GM12878 (cell line): ENCODE measurements around the gene IFITM1. TPM values are rescaled to one million over a fixed set of nuclear protein-coding genes. Genes with fewer than 3 reads are reported as not detected.

Source experiments
- ATAC-seq: fragments of 200-7000 bp; cut with Tn5 transposase; 3 replicates; pipeline ENCODE4 v1.9.1; 2020; ENCODE audit warnings: mild to moderate bottlenecking, moderate library complexity
- BruUV-seq: library from RNA; stranded (reverse); fragments of 400-500 nt; replicated peaks from 2 replicates; lab custom pipeline; 2021; lab: Mats Ljungman, UMichigan
- CTCF ChIA-PET: fragments of 300-600 bp; sonication (Branson Sonifier 250); formaldehyde crosslinking; extraction: SDS; loops from one replicate; lab custom pipeline; 2021; ENCODE audit warnings: inconsistent platforms; lab: Yijun Ruan, JAX
- POLR2A ChIA-PET: fragments of 350-600 bp; formaldehyde crosslinking; extraction: SDS; loops from one replicate; lab custom pipeline; 2021; ENCODE audit warnings: inconsistent platforms; lab: Charles Lee
- RAD21 ChIA-PET: fragments of 300-600 bp; sonication (Branson Sonifier 250); formaldehyde crosslinking; loops from one replicate; lab custom pipeline; 2023; ENCODE audit warnings: antibody characterized with exemption; ENCODE audit not compliant: unreplicated experiment; lab: Charles Lee
- SMC1A ChIA-PET: fragments of 300-600 bp; sonication (Branson Sonifier 250); formaldehyde crosslinking; loops from one replicate; lab custom pipeline; 2023; ENCODE audit not compliant: unreplicated experiment, uncharacterized antibody; lab: Charles Lee
- DNase-seq: peaks from one replicate; pipeline ENCODE4 v3.0.0-alpha.2; 2011; ENCODE audit warnings: low read depth, low spot score
- FAIRE-seq: peaks from 3 replicates; lab custom pipeline; 2011; peaks lifted over from hg19 to GRCh38; lab: Jason Lieb, UNC
- H2AFZ ChIP-seq: 2 replicates; pipeline ENCODE4 v1.6.0; 2011; ENCODE audit warnings: low read depth, low read length, control low read depth; ENCODE audit not compliant: control insufficient read depth
- H3K27ac ChIP-seq: 2 replicates; pipeline ENCODE4 v1.5.1; 2011; ENCODE audit warnings: control low read depth; ENCODE audit not compliant: control insufficient read depth, insufficient read depth
- H3K27me3 ChIP-seq, 2 experiments: replicated peaks in 1 of 2; 2 replicates each; pipeline versions ENCODE4 v1.6.0 to v1.6.1; 2011; ENCODE audit warnings: low read length in 1 of 2; ENCODE audit not compliant: control insufficient read depth in 2 of 2, insufficient read depth in 2 of 2
- H3K36me3 ChIP-seq, 2 experiments: 2 replicates each; pipeline ENCODE4 v1.5.1; 2011; ENCODE audit warnings: low read length in 1 of 2; ENCODE audit not compliant: control insufficient read depth in 2 of 2, insufficient read depth in 2 of 2
- H3K4me1 ChIP-seq: 2 replicates; pipeline ENCODE4 v1.6.1; 2011; ENCODE audit warnings: mild to moderate bottlenecking, low read length, moderate library complexity, mixed read lengths; ENCODE audit not compliant: control insufficient read depth, insufficient read depth
- H3K4me2 ChIP-seq: 2 replicates; pipeline ENCODE4 v1.6.0; 2011; ENCODE audit warnings: control low read depth; ENCODE audit not compliant: control insufficient read depth, insufficient read depth
- H3K4me3 ChIP-seq: fragments of 200-600 bp; sonication (generic); 2 replicates; pipeline ENCODE4 v1.5.1; 2016
- H3K79me2 ChIP-seq: 2 replicates; pipeline ENCODE4 v1.6.0; 2011; ENCODE audit warnings: low read length; ENCODE audit not compliant: control insufficient read depth, insufficient read depth
- H3K9ac ChIP-seq: 2 replicates; pipeline ENCODE4 v1.8.0; 2011; ENCODE audit warnings: low read length, control low read depth, mixed read lengths; ENCODE audit not compliant: control insufficient read depth, insufficient read depth
- H3K9me3 ChIP-seq: replicated peaks from 3 replicates; pipeline ENCODE4 v1.5.1; 2011; ENCODE audit warnings: mild to moderate bottlenecking, low read length; ENCODE audit not compliant: control insufficient read depth, insufficient read depth
- H4K20me1 ChIP-seq: 2 replicates; pipeline ENCODE4 v1.6.0; 2011; ENCODE audit not compliant: control insufficient read depth, insufficient read depth
- GATAD2B ChIP-seq: fragments of 450-650 bp; conservative IDR thresholded peaks from 2 replicates; pipeline ENCODE4 v1.6.1; 2017; ENCODE audit warnings: low read depth, mild to moderate bottlenecking, moderate library complexity
- JUNB ChIP-seq: IDR thresholded peaks from 2 replicates; pipeline ENCODE4 v1.6.1; 2016; ENCODE audit warnings: antibody characterized with exemption, mild to moderate bottlenecking
- KLF5 ChIP-seq: fragments of 450-650 bp; IDR thresholded peaks from 2 replicates; pipeline ENCODE4 v1.6.1; 2014; ENCODE audit warnings: mild to moderate bottlenecking; ENCODE audit not compliant: partially characterized antibody
- NFYB ChIP-seq: IDR thresholded peaks from 2 replicates; pipeline ENCODE4 v1.6.1; 2011; ENCODE audit warnings: low read depth, mild to moderate bottlenecking, low read length, improper control_type of control experiment, moderate library complexity; ENCODE audit not compliant: insufficient read depth
- NR2C2 ChIP-seq: IDR thresholded peaks from 2 replicates; pipeline ENCODE4 v1.6.1; 2011; ENCODE audit warnings: borderline replicate concordance, low read depth; ENCODE audit not compliant: control insufficient read depth, insufficient read length
- NR2F1 ChIP-seq: fragments of 450-650 bp; conservative IDR thresholded peaks from 2 replicates; pipeline ENCODE4 v1.6.1; 2017; ENCODE audit warnings: mild to moderate bottlenecking
- POLR2AphosphoS5 ChIP-seq: IDR thresholded peaks from 2 replicates; pipeline ENCODE4 v1.6.1; 2011; ENCODE audit warnings: mild to moderate bottlenecking, low read length, inconsistent platforms
- POU2F2 ChIP-seq: IDR thresholded peaks from 3 replicates; pipeline ENCODE4 v1.6.1; 2011; ENCODE audit warnings: low read depth, mild to moderate bottlenecking, low read length, borderline replicate concordance
- RAD51 ChIP-seq: fragments of 450-650 bp; IDR thresholded peaks from 2 replicates; pipeline ENCODE4 v1.6.1; 2016; ENCODE audit warnings: moderate library complexity, mild to moderate bottlenecking, inconsistent platforms
- RBBP5 ChIP-seq: fragments of 200-600 bp; sonication (generic); conservative IDR thresholded peaks from 2 replicates; pipeline ENCODE4 v1.6.1; 2016
- SP1 ChIP-seq: IDR thresholded peaks from one replicate; pipeline ENCODE4 v1.6.1; 2011; ENCODE audit warnings: low read depth, low read length
- STAT3 ChIP-seq: IDR thresholded peaks from 2 replicates; pipeline ENCODE4 v1.6.1; 2011; ENCODE audit warnings: low read depth, low read length, improper control_type of control experiment
- TARDBP ChIP-seq: IDR thresholded peaks from 2 replicates; pipeline ENCODE4 v1.6.1; 2016; ENCODE audit warnings: borderline replicate concordance
- TCF7 ChIP-seq: IDR thresholded peaks from 2 replicates; pipeline ENCODE4 v1.6.1; 2014; ENCODE audit warnings: antibody characterized with exemption, borderline replicate concordance
- WGBS: methylation state at CpG from one replicate; pipeline ENCODE4 v1.1.6; 2016; ENCODE audit warnings: low lambda C conversion rate; ENCODE audit not compliant: insufficient replicate concordance, insufficient coverage; ENCODE audit errors: missing lambda C conversion rate; 5-methylcytosine and 5-hydroxymethylcytosine counted together
- in situ Hi-C: fragments of 300-500 bp; cut with MboI; formaldehyde crosslinking; loops from 9 replicates; pipeline ENCODE4 v1.14.3; 2018; ENCODE audit warnings: mixed read lengths
- intact Hi-C: fragments of 100-400 bp; cut with micrococcal nuclease; formaldehyde crosslinking; loops from one replicate; pipeline ENCODE4 v1.14.2; 2022; ENCODE audit not compliant: unreplicated experiment
- polyA plus RNA-seq, 11 experiments: library from polyadenylated mRNA; depleted of rRNA in 4 of 11; unstranded in 6 of 11; stranded (reverse) in 5 of 11; fragments of >200 nt; fragmentation: Nextera tagmentation in 4 of 11; fragmentation: Illumina TruSeq in 1 of 11; extraction: Ambion mirVana in 4 of 11; extraction: Trizol in 1 of 11; gene quantifications; 1 replicate in 1 of 11; 2 replicates in 10 of 11; pipeline versions ENCODE4 v1.2.1 to v1.2.3, GENCODE V29; 2011 to 2016; ENCODE audit warnings: inconsistent platforms in 2 of 11, missing spikeins in 2 of 11, low read depth in 1 of 11
- total RNA-seq, 4 experiments: library from RNA; depleted of rRNA in 3 of 4; stranded (reverse); fragments of >200 nt in 3 of 4; fragmentation: Illumina TruSeq in 1 of 4; extraction: Trizol in 1 of 4; gene quantifications; 2 replicates each; pipeline versions ENCODE4 v1.2.1 to v1.2.3, GENCODE V29; 2013 to 2021
- TF ChIP-seq, protein P1 (sequence below): fragments of 150-350 bp; IDR thresholded peaks from 2 replicates; pipeline ENCODE4 v1.6.1; 2014; ENCODE audit warnings: mild to moderate bottlenecking, low read depth, low read length

The IFITM1 gene
- total and polyA plus RNA-seq, 10 of the 15 experiments (the other 5 are each of a cell fraction or from before 2014, with no cell fraction given): 396 to 2,788 (median 607) TPM

- in situ Hi-C loops (no loop called here), intact Hi-C loops (no loop called here)
- no peaks in the 10 kb centered on the region for H3K36me3 ChIP-seq
- BruUV-seq: no TSS peak
- peaks cover 15 to 21% of the 10 kb centered on the region in 2 experiments for H3K27me3 ChIP-seq
- no peak for DNase-seq
- ChIA-PET CTCF (interaction anchor here (0.7 kb wide), 1 partner anchor 12 kb away, joined by 3 read pairs; no protein-coding TSS in a partner anchor), SMC1A (no interaction called here), POLR2A (interaction anchor here (0.6 to 1.5 kb wide), 5 partner anchors 9 to 26 kb away, joined by 3 to 5 read pairs (median 3); no protein-coding TSS in a partner anchor), RAD21 (interaction anchor here (1.3 kb wide), 1 partner anchor 37 kb away, joined by 4 read pairs; no protein-coding TSS in a partner anchor)
- no peak overlapping the region for H2AFZ ChIP-seq
- no peak overlapping the region for H3K4me2 ChIP-seq
- no peak overlapping the region for H3K4me3 ChIP-seq
- H3K9ac ChIP-seq: no peak overlapping the region
- no peaks in the 10 kb centered on the region for H3K79me2 ChIP-seq
- 66% methylated on average over 20 of the region's 23 CpGs for WGBS
- no peak overlapping the region for H3K27ac ChIP-seq
- no peaks in the 10 kb centered on the region for H3K9me3 ChIP-seq
- FAIRE-seq: no peak
- ATAC-seq: no peak
- TF ChIP-seq RBBP5 (no peak), NR2C2 (no peak), POU2F2 (no peak), TARDBP (no peak), GATAD2B (no peak), JUNB (no peak), KLF5 (no peak), NR2F1 (no peak), NFYB (no peak), STAT3 (no peak), TCF7 (no peak), POLR2AphosphoS5 (no peak), SP1 (no peak), RAD51 (no peak)
- TF ChIP-seq, protein P1, sequence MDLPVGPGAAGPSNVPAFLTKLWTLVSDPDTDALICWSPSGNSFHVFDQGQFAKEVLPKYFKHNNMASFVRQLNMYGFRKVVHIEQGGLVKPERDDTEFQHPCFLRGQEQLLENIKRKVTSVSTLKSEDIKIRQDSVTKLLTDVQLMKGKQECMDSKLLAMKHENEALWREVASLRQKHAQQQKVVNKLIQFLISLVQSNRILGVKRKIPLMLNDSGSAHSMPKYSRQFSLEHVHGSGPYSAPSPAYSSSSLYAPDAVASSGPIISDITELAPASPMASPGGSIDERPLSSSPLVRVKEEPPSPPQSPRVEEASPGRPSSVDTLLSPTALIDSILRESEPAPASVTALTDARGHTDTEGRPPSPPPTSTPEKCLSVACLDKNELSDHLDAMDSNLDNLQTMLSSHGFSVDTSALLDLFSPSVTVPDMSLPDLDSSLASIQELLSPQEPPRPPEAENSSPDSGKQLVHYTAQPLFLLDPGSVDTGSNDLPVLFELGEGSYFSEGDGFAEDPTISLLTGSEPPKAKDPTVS: no peak
- no peaks in the 10 kb centered on the region for H4K20me1 ChIP-seq
- peaks cover 5% of the 10 kb centered on the region; the same call in 1 of the 2 replicates for H3K4me1 ChIP-seq
Observed at GRCh38 chr11:283405-284104, 30.3 kb upstream of the IFITM1 start.
